NCI-H524 (cell line): ENCODE results near the gene PARD6B.
"Not testable (repeated sequence)": the region's sequence is repeated elsewhere in the genome, so short reads cannot be mapped to it uniquely, and the experiment has no call there.

ENCODE experiments used
- DNase-seq, 2 experiments: peaks; one replicate each; lab custom pipeline; 2025; lab: John Stamatoyannopoulos, UW

Gene PARD6B

DNA sequence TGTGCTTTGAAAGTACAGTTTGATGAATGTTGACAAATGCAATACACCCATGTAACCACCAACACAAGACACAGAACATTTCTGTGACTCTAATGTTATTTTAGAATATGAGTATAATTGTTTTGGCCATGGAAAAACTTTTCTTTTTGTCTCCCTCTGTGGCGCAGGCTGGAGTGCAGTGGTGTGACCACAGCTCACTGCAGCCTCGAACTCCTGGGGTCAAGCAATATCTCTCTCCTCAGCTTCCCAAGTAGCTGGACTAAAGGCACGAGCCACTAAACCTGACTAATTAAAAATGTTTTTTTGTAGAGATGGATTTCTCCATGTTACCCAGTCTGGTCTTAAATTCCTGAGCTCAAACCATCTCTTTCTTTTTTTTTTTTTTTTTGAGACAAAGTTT is 43.1 kb downstream of the PARD6B start:
- DNase-seq: no peak

DNA sequence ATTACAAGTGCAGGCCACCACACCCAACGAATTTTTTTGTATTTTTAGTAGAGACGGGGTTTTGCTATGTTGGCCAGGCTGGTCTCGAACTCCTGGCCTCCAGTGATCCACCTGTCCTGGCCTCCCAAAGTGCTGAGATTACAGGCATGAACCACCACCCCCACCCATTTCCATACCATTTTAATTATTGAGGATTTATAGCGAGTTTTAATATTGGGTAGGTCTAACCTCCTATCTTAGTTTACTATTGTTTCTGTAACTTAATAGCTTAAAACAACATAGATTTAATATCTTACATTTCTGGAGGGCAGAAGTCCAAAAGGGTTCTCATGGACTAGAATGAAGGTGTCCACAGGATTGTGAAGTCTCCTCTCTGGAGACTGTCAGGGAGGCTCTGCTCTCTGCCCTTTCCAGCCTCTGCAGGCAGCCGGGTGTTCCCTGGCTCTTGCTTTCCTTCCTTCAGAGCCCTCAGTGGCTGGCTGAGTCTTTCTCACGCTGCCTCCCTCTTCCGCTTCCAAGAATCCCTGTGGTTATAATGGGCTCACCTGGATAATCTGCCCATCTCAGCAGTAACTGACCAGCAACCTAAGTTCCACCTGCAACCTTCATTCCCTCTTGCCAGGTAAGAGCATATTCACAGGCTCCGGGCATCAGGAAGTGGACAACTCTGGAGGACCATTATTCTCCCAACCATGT is 44.9 kb downstream of the PARD6B start:
- DNase-seq: no peak

DNA sequence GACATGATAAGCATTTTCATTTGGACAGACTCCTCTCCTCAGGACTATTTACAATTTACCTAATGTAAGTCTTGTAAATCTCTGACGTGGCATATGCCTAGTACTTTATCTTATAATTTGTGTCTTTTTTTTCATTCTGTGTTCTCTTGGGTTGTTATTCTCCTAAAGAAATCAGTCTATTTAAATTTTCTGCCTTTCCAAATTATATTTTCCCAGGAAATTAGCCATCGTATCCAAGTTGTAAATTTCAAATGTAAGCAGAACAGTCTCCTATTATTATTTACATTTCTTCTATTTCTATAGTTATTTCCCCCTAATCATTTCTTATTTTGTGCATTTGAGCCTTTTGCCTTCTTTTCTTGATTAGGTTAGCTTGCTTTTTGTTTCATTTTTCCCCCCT is 46.0 kb downstream of the PARD6B start:
- DNase-seq: no peak

DNA sequence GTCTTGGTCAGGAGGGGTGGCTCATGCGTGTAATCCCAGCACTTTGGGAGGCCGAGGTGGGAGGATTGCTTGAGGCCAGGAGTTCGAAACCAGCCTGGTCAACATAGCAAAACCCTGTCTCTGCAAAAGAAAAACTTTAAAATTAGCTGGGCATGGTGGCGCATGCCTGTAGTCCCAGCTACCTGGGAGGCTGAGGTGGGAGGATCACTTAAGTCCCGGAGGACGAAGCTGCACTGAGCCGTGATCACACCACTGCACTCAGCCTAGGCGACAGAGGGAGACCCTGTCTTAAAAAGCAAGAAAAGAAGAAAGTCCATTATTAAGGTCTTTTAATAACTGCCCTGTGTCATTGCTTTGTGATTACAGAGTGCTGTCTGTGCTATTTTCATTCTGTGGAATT is 47.6 kb downstream of the PARD6B start:
- DNase-seq: not testable (repeated sequence)

DNA sequence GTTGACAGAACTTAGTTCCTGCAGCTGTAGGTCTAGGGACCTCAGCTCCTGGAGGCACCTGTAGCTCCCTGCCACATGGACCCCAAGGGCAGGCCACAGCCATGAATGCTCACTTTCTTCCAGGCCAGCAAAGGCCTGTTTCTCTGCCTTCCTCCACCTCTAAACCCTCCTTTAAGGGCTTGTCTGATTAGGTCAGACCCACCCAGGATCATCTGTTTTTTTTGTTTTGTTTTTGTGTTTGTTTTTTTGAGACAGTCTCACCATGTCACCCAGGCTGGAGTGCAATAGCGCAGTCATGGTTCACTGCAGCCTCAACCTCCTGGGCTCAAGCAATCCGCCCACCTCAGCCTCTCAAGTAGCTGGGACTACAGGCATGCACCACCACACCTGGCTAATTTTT is 52.0 kb downstream of the PARD6B start:
- no peak for DNase-seq

DNA sequence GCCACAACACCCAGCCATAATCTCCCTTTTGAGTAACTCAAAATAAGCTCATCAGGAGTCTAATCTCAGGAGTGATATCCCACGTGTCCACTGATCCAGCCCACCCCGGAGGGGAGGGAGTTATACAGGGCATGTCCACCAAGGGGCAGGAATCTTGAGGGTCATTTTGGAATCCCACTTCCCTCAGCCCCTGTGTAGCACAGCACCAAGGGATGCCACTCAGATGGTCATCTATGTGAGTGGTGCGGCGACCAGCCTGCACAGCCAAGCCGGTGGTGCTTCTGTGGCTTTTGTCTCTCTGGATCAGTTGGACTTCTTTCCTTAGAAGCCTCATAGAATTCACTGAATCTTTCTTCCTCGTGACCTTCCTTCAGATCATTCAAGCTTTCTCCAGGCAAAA is 52.5 kb downstream of the PARD6B start:
- no peak for DNase-seq

DNA sequence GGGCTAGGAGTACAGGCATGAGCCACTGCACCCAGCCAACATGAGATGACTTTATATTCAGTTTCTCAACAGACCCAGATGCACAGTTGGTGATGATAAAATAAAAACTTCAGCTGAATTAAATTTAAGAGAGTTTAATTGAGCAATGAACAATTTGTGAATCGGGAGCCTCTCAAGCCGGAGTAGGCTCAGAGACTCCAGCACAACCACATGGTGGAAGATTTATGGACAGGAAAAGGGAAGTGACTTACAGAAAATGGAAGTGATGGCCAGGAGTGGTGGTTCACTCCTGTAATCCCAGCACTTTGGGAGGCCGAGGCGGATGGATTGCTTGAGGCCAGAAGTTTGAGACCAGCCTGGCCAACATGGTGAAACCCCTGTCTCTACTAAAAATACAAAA is 53.1 kb downstream of the PARD6B start:
- no peak for DNase-seq

DNA sequence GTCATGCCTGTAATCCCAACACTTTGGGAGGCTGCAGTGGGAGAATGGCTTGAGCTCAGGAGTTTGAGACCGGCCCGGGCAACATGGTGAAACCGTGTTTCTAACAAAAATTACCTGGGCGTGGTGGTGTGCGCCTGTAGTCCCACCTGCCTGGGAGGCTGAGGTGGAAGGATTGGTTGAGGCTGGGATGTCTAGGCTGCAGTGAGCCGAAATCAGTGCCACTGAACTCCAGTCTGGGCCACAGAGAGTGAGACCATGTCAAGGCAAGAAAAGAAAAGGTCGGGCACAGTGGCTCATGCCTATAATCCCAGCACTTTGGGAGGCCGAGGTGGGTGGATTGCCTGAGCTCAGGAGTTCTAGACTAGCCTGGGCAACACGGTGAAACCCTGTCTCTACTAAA is 55.3 kb downstream of the PARD6B start:
- DNase-seq: no peak

DNA sequence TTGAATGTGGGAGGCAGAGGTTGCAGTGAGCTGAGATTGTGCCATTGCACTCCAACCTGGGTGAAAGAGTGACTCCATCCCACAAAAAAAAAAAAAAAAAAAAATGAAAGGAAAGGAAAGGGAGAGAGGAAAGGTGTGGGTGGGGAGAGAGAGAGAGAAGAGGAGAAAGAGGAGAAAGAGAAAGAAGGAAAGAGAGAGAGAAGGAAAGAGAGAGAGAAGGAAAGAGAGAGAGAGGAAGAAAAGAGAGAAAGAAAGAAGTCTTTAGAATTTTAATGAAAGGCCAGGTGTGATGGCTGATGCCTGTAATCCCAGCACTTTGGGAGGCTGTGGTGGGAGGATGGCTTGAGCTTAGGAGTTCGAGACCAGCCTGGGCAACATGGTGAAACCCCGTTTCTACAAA is 55.8 kb downstream of the PARD6B start:
- no peak for DNase-seq

DNA sequence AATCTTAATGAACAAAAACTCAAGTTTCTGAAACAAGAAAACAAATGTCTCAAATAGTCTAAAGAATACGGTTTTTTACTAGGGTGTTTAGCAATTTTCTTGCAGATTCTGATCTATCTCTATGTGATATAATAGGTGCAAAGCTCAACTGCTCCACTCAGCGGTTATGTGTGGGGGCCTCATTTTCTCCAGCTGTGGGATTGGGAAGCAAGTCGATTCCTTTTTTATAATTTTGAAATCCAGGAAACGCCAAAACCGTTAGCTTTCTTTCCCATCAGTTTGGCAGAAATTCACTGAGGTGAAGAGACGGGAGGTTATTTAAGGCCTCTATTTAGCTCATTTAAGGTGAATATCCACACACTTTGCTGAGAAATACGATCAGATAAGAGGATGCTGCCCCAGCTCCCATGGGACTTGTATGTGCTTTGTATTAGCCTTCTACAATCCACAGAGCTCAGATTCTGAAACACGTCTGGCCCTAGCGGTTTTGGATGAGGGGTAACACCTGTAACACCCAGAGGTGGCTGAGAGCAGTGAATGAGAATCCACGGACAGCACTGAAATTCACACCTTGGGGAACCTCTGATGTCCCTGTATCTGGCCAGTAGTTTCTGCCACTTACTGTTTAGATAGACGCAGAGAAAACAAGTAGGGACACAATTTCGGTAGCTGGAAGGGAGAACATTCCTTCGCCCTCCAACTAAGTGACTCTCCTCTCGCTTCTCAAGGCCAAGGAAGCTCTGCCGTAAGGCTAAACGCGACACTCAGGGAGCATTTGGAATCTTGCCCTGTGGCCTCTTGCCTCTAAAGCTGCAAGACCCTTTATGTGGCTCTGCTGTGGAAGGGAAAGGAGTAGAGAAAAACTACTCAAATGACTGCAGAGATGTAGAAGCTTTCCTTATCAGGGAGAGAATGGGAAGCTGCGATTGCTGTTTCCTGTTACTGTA is 56.9 kb downstream of the PARD6B start:
- DNase-seq: peak; percentile 41 to 63

DNA sequence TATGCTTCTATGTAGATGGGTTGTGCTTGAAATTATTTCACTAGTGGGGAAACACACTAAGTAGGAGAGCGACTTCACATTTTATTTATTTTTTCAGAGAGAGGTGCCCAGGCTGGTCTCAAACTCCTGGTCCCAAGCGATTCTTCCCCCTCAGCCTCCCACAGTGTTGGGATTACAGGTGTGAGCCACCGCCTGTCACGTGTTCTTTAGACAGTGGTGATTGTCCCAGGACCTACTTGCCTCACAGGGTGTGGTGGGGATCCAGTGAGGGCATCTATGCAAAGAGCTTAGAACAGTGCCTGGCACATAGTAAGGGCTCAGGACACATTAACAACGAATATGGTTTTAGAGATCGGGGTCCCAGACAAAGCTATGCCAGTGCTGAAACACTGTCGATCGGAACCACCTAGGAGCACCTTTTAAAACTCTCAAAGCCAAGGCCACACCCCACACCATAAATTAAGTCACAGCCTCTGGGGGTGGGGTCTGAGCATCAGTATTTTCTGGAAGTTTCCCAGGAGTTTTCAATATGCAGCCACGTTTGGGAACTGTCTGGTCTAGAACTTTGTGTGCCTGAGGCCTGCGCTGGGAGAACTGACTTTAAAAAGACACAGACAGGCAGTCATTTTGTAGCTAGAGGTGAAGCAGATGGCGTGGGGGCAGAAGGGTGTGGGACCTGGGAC is 58.7 kb downstream of the PARD6B start:
- DNase-seq: peak in 1 of 2 experiments; percentile 43

DNA sequence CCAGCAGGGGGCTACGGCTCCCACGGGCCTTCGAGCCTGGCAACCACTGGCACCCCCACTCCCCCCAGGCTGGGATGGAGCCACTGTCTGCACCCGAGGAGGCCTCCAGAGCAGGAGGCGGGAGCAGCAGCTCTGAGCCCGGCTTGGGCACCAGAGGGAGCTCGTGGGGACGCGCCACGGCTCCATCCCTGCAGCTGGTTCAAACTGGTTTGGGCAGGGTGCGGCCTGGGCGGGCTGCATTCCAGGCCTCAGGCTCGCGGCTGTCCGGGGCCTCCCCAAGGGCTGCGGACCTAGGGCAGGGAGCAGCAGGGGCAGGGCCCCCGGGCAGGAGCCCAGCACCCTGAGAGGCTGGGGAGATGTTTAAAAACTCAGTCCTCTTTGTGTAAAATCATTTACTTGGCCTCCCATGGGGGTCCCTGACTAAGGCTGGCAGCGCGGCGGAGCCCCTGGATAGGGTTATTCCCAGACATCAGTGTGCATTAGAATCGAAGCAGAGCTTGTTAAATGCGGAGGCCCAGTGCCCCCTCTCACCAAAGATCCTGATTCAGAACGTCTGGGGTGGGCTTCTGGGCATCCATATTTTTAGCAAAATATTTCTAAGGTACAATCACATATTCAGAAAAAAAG is 59.4 kb downstream of the PARD6B start:
- DNase-seq: peak; percentile 57 to 84

DNA sequence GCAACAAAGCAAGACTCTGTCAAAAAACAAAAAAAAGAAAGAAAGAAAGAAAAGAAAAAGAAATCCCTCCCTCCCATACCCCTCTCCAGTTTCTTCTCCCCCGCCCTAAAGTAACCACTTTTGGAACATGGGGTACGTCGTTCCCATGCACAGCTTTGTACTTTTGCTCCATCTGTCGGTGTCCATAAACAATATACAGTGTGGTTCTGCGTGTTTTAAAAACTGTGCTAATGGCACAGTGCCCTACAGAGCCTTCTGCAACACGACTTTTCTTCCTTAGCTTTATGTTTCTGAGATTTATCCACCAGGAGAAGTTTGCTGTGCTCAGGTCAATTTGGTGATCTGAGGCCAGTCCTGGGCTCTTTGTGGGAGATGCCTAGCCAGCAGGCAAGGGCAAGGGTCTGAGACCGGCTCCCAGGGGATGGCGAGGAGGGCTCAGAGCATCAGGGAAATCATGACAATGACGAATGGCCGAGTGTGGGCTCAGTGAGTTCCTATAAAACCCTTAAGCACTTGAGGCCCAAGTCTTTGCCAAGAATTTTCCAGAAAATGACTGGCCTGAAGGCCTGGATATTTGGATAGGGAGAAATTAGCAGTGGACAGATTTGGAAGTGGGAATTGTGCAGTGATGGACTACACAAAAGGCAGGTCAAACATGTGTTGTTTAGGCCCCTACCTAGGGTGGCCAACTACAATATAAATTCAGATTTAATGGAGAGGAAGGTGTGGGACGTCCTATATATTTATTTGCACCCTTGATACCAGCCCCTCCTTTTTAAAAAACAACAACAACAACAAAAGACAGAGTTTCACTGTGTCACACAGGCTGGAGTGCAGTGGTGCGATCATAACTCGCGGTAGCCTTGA is 61.6 kb downstream of the PARD6B start:
- DNase-seq: peak in 1 of 2 experiments; percentile 7

DNA sequence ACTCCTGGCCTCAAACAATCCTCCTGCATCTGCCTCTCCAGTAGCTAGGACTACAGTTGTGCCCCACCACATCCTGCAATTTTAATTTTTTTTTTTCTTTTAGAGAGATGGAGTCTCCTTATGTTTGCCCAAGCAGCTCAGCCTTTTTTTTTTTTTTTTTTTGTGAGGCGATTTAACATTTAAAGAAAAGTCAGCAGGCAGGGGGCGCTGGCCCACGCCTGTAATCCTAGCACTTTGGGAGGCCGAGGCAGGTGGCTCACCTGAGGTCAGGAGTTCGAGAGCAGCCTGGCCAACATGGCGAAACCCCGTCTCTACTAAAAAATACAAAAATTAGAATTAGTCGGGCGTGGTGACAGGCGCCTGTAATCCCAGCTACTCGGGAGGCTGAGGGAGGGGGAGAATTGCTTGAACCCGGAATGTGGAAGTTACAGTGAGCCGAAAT is 62.2 kb downstream of the PARD6B start:
- peak in 1 of 2 experiments; percentile 22 for DNase-seq

DNA sequence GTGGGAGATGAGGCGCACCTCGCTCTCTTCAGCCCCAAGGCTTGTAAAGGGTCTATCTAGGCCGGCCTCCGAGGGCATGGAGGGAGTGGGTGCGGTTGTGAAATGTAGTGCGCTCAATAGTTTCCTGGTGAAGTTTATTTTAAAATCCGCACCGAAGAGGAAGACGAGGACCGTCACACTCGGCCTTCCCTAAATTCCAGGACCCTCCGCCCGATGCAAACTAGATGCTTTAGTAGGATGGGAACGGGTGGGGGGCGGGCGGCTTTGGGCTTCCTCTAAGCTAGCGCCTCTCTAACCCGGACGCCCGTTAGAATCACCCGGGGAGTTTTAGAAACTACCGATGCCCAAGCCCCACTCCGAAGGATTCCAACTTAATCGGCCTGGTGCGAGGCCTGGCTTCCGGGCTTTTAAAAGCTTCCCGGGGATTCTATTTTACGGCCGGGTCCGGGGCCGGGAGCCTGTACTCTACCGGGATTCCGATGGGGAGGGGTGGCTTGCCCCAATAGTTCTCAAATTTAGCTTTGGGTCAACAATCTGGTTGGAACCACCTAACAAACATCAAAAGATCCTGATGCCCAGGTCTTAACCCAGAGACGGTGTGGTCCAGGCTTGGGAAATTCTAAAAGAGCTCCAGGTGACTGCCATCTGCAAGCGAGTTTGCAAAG is 62.9 kb downstream of the PARD6B start:
- DNase-seq: peak in 1 of 2 experiments; percentile 39

DNA sequence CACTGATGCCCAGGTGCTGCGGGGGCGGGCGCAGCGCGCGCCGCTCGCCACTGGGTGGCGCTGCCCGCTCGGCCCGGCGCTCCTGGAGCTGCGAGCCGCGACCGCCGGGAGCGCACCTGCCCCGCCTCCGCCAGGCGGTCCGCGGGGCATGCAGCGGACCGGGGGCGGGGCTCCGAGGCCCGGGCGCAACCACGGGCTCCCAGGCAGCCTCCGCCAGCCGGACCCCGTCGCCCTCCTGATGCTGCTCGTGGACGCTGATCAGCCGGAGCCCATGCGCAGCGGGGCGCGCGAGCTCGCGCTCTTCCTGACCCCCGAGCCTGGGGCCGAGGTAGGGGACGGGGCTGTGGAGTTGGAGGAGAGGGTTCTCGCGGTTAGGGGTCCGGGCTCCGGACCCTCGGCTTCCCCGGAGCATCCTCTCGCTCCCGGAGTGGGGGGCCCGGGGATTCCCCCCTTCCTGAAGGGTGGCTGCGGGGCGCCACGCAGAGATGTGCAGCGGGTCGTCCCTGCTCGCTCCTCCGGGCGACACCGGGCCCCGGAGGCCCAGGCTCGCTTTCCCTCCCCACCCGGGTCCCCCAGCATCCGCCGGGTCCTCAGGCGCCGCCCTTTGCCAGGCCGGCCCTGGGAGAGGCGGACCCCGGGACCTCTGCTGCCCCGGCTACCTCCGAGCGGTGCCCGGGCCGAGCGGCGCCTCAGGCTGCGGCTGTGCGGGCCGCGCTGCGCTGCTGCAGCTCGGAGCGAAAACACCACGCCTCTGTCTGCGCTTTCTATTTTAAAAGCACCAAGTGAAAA is 63.7 kb downstream of the PARD6B start, which contains the start of gene BCAS4:
Gene BCAS4, plus strand, starts transcription at position 216 of the 789 bp plus-strand sequence. Its CDS starts 23 bp downstream, at position 239.
- peak; percentile 42 to 78 for DNase-seq

DNA sequence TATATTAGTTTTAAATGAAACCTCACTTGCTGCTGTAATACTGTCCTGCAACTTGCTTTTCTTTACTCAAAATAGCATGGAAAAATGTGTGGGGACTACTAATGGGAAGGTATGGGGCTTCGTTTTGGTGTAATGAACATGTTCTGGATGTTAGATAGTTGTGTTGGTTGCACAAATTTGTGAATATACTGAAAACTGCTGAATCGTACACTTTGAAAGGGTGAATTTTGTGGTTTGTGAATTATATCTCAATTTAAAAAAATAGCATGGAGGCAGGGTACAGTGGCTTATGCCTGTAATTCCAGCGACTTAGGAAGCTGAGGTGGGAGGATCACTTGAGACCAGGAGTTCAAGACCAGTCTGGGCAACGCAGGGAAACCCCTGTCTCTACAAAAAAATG is 65.8 kb downstream of the PARD6B start:
- no peak for DNase-seq

DNA sequence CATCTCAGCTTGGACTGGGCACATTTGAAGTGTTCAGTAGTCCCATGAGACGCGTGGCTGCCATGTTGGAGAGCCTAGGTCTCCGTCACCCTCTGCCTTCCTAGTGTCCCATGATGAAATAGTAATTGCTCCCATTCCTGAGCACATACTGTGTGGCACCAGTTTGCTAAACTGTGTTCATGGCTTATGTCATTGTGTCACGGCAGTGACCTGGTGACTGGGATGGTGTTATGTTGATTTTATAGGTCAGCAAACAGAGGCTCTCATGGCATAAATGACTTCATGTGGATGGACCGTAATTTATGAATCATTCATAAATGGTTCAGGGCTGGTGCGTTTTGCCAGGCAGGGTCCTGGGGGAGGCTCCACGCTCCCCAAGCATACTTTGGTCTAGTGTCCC is 67.3 kb downstream of the PARD6B start:
- DNase-seq: no peak

DNA sequence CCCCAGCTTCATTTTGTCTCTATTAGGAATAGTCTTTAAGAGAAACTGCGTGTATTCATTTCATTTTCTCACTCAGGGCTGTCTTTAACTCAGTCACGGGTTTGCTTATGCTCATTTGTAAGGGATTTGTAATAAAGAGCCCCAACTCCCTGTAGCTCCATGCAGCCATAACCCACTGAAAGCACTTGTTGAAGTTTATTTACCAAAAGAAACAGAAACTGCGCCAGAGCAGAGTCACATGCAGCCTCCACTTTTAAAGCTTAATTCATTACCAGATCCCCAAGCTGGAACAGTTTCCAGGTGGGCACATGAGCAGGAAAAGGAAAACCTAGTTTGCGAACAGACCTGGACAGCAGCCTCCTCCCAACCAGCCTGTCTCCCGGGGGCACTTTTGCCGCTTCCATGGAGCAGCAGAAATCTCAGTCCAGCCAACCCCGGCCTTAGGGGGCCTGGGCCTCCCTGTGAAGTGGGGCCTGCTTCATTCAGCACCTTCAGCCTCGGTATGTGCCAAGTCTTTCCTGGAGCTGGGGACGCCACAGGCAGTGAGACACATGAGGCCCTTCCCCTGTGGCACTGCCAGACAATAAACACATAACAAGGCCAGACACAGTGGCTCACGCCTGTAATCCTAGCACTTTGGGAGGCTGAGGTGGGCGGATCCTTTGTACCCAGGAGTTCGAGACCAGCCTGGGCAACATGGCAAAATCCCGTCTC is 68.0 kb downstream of the PARD6B start:
- DNase-seq: no peak
